ENCODE results near the gene CHCHD1. TPM values are rescaled to one million over a fixed set of nuclear protein-coding genes. Genes with fewer than 3 reads are reported as not detected.

CHCHD1 gene
- total and polyA plus RNA-seq, 3 donors from 2014 or later, result 27.9 to 37.4 (median 31.3) TPM

DNA sequence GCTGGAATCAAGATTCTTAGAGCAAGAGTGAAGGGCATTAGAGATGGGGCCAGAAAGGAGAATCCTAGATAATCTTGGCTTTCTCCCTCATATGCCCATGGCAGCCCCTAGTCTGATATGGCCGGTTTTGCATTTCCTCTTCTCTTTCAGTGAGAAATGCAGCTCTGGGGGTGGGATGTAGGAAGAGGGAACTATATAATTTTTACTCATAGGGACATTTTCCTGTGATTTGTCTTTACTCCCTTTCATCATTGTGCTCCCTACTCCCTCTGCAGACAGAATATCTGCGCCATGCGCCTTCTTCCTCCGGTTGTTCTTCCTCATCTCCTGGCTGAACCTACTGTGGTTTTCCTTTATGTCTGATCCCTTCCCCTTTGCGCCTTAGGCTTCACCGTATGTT is 16.8 kb upstream of the CHCHD1 start:
- TF ChIP-seq POLR2A (IDR thresholded peaks at IDR 0.05), result no peak
- TF ChIP-seq, protein P1, sequence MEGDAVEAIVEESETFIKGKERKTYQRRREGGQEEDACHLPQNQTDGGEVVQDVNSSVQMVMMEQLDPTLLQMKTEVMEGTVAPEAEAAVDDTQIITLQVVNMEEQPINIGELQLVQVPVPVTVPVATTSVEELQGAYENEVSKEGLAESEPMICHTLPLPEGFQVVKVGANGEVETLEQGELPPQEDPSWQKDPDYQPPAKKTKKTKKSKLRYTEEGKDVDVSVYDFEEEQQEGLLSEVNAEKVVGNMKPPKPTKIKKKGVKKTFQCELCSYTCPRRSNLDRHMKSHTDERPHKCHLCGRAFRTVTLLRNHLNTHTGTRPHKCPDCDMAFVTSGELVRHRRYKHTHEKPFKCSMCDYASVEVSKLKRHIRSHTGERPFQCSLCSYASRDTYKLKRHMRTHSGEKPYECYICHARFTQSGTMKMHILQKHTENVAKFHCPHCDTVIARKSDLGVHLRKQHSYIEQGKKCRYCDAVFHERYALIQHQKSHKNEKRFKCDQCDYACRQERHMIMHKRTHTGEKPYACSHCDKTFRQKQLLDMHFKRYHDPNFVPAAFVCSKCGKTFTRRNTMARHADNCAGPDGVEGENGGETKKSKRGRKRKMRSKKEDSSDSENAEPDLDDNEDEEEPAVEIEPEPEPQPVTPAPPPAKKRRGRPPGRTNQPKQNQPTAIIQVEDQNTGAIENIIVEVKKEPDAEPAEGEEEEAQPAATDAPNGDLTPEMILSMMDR (IDR thresholded peaks at IDR 0.05), result no peak
- intact Hi-C loops (cut with DNase I; ENCODE audit: low total_unique reads), result no loop called here
- no peak for DNase-seq
- H3K27me3 ChIP-seq, result no peaks in the 10 kb centered on the region
- WGBS, 2 donors, result 93 to 97% methylated on average over 6 of the region's 6 CpGs
- H3K27ac ChIP-seq, result no peak overlapping the region
- H3K9me3 ChIP-seq, result no peaks in the 10 kb centered on the region
- H3K36me3 ChIP-seq (ENCODE audit: low read depth, missing control alignments), result no peaks in the 10 kb centered on the region
- no peaks in the 10 kb centered on the region for H3K4me1 ChIP-seq
- H3K4me3 ChIP-seq, result no peak overlapping the region

DNA sequence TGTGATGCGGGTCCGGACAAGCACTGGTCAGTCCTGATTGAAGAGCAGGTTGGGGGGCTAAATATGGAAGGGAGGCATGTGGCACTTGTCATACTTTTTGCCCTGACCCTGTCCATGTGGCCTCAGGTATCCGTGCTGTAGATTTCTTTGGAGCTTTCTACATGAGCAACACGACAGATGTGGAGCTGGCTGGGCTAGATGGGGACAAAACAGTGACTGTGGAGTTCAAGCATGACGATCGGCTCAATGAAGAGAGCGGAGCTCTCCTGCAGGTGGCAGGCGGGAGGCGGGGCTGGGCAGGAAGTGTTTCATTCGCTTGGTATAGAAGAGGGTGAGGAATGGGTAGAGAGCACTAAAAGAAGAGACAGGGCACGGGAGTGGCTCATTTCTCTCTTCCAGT is 13.0 kb upstream of the CHCHD1 start:
- intact Hi-C loops (cut with DNase I; ENCODE audit: low total_unique reads), result no loop called here
- no peaks in the 10 kb centered on the region for H3K36me3 ChIP-seq (ENCODE audit: low read depth, missing control alignments)
- no peaks in the 10 kb centered on the region for H3K9me3 ChIP-seq
- 78 to 80% methylated on average over 11 of the region's 11 CpGs for WGBS, 2 donors
- no peak overlapping the region for H3K27ac ChIP-seq
- H3K27me3 ChIP-seq, result no peaks in the 10 kb centered on the region
- H3K4me1 ChIP-seq, result peaks cover 13% of the 10 kb centered on the region
- TF ChIP-seq, protein P1 (IDR thresholded peaks at IDR 0.05), result no peak
- TF ChIP-seq POLR2A (IDR thresholded peaks at IDR 0.05), result no peak
- no peak for DNase-seq
- no peak overlapping the region for H3K4me3 ChIP-seq

DNA sequence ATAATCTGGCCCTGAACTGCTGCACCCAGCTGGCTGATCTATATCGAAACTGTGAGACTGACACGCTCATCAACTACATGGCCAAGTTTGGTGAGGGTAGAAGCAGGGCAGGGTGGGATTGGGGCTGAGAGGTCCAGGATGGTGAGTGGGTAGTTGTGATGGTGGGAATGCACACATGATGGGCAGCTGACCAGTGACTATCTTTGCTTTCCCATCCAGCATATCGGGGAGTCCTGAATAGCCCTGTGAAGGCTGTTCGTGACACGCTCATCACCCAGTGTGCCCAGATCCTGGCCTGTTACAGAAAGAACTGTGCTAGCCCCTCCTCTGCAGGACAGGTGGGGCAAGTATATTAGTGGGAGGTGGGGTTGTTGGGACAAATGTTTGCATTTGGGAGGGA is 12.5 kb upstream of the CHCHD1 start:
- intact Hi-C loops (cut with DNase I; ENCODE audit: low total_unique reads), result no loop called here
- Histone ChIP-seq H3K27ac (no peak overlapping the region), H3K9me3 (no peaks in the 10 kb centered on the region), H3K27me3 (no peaks in the 10 kb centered on the region), H3K36me3 (ENCODE audit: low read depth, missing control alignments) (no peaks in the 10 kb centered on the region), H3K4me1 (peaks cover 18% of the 10 kb centered on the region), H3K4me3 (no peak overlapping the region)
- WGBS, 2 donors, result 80 to 88% methylated on average over 2 to 5 of the region's 5 CpGs
- DNase-seq, result no peak
- no peak for TF ChIP-seq POLR2A (IDR thresholded peaks at IDR 0.05)
- TF ChIP-seq, protein P1 (IDR thresholded peaks at IDR 0.05), result no peak

DNA sequence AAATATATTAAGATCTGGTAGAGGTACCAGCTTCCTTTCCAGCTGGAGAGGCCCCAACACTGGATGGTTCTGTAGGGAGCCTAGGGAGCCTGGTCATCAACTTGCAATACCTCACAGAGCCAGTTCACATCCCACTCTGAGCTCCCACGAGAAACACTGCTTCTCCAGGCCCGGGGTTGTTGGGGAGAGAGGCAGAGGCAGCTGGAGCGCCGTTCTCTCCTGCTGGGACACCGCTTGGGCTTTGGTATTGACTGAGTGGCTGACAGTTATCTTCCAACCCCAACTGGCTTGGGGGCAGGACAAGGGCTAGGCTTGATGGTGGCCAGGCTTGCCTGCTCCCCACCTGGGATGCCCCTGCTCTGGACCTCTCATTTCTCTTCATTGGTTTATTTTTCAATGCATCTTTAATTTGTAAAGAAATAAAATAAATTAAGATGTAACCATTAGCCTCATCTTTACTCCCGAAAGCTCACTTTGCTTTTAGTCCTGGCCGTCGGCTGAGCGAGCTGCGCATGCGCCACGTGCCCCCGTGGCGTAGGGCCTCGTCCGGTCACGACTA is 10.0 kb upstream of the CHCHD1 start:
- Histone ChIP-seq H3K9me3 (no peaks in the 10 kb centered on the region), H3K27me3 (no peaks in the 10 kb centered on the region), H3K4me1 (peaks cover 22% of the 10 kb centered on the region), H3K27ac (peak overlapping the region; percentile 95 to 96), H3K4me3 (peak overlapping the region; percentile 73 to 92), H3K36me3 (ENCODE audit: low read depth, missing control alignments) (no peaks in the 10 kb centered on the region)
- WGBS, 2 donors, result 8 to 16% methylated on average over 17 of the region's 17 CpGs
- DNase-seq, result peak; percentile 93
- TF ChIP-seq, protein P1 (IDR thresholded peaks at IDR 0.05), result no peak
- TF ChIP-seq POLR2A (IDR thresholded peaks at IDR 0.05), result no peak
- intact Hi-C loops (cut with DNase I; ENCODE audit: low total_unique reads), result no loop called here
